Liver (tissue), 9 donors: ENCODE results near the gene ZNF2. TPM values are rescaled to one million over a fixed set of nuclear protein-coding genes. Genes with fewer than 3 reads are reported as not detected.

Experiments
- DNase-seq: peaks from one replicate; pipeline ENCODE4 v3.0.0-alpha.2; 2017; ENCODE audit warnings: low spot score
- H3K27ac ChIP-seq, 2 donors: one replicate each; pipeline ENCODE4 v1.7.0; 2013; ENCODE audit warnings: inconsistent platforms in 2 of 2, low read length in 2 of 2, control low read depth in 1 of 2, low read depth in 1 of 2, mild to moderate bottlenecking in 1 of 2
- H3K27me3 ChIP-seq, 4 donors: one replicate each; pipeline versions ENCODE4 v1.6.1 to v1.7.0; 2013; ENCODE audit warnings: low read length in 3 of 4, inconsistent platforms in 1 of 4, mild to moderate bottlenecking in 1 of 4, moderate library complexity in 1 of 4; ENCODE audit not compliant: control insufficient read depth in 4 of 4, insufficient read depth in 4 of 4
- H3K36me3 ChIP-seq, 4 donors: one replicate each; pipeline versions ENCODE4 v1.6.1 to v1.7.0; 2013; ENCODE audit warnings: low read length in 3 of 4, mild to moderate bottlenecking in 3 of 4, low read depth in 1 of 4, moderate library complexity in 1 of 4; ENCODE audit not compliant: control insufficient read depth in 4 of 4, insufficient read depth in 3 of 4
- H3K4me1 ChIP-seq, 4 donors: one replicate each; pipeline versions ENCODE4 v1.6.1 to v1.7.0; 2013; ENCODE audit warnings: low read length in 3 of 4, mild to moderate bottlenecking in 3 of 4, moderate library complexity in 1 of 4; ENCODE audit not compliant: control insufficient read depth in 4 of 4, insufficient read depth in 4 of 4
- H3K4me3 ChIP-seq, 3 donors: one replicate each; pipeline versions ENCODE4 v1.6.1 to v1.7.0; 2013; ENCODE audit warnings: low read length in 3 of 3, control low read depth in 1 of 3, low read depth in 1 of 3, mild to moderate bottlenecking in 1 of 3
- H3K9ac ChIP-seq, 2 donors: one replicate each; pipeline ENCODE4 v1.7.0; 2013; ENCODE audit warnings: low read length in 2 of 2, mild to moderate bottlenecking in 2 of 2, moderate library complexity in 2 of 2, control low read depth in 1 of 2, low read depth in 1 of 2
- H3K9me3 ChIP-seq, 4 donors: one replicate each; pipeline versions ENCODE4 v1.6.1 to v1.7.0; 2013; ENCODE audit warnings: low read length in 3 of 4; ENCODE audit not compliant: control insufficient read depth in 4 of 4
- ATF3 ChIP-seq: IDR thresholded peaks from 2 replicates; pipeline ENCODE4 v1.6.1; 2016; ENCODE audit warnings: antibody characterized with exemption
- EGR1 ChIP-seq, 2 donors: IDR thresholded peaks; 2 replicates each; pipeline ENCODE4 v1.6.1; 2016 to 2018; ENCODE audit warnings: antibody characterized with exemption in 2 of 2, low read depth in 2 of 2
- FOXA1 ChIP-seq: IDR thresholded peaks from 2 replicates; pipeline ENCODE4 v1.6.1; 2016; ENCODE audit warnings: antibody characterized with exemption
- FOXA2 ChIP-seq: IDR thresholded peaks from 2 replicates; pipeline ENCODE4 v1.6.1; 2016; ENCODE audit warnings: antibody characterized with exemption
- GABPA ChIP-seq, 2 donors: IDR thresholded peaks in 1 of 2; conservative IDR thresholded peaks in 1 of 2; 2 replicates each; pipeline ENCODE4 v1.6.1; 2016; ENCODE audit warnings: antibody characterized with exemption in 2 of 2, mild to moderate bottlenecking in 1 of 2, moderate library complexity in 1 of 2
- HNF4A ChIP-seq, 2 donors: conservative IDR thresholded peaks; 2 replicates each; pipeline ENCODE4 v1.6.1; 2016; ENCODE audit warnings: antibody characterized with exemption in 2 of 2, mild to moderate bottlenecking in 2 of 2
- HNF4G ChIP-seq: IDR thresholded peaks from 2 replicates; pipeline ENCODE4 v1.6.1; 2016; ENCODE audit warnings: antibody characterized with exemption
- JUND ChIP-seq, 2 donors: IDR thresholded peaks; 2 replicates each; pipeline ENCODE4 v1.6.1; 2016; ENCODE audit warnings: antibody characterized with exemption in 2 of 2
- NR2F2 ChIP-seq: IDR thresholded peaks from 2 replicates; pipeline ENCODE4 v1.6.1; 2016; ENCODE audit warnings: antibody characterized with exemption
- RAD21 ChIP-seq, 2 donors: IDR thresholded peaks; 2 replicates each; pipeline ENCODE4 v1.6.1; 2016; ENCODE audit warnings: antibody characterized with exemption in 2 of 2, mild to moderate bottlenecking in 2 of 2
- REST ChIP-seq: IDR thresholded peaks from 2 replicates; pipeline ENCODE4 v1.6.1; 2016; ENCODE audit warnings: antibody characterized with exemption, mild to moderate bottlenecking
- RXRA ChIP-seq, 2 donors: IDR thresholded peaks; 2 replicates each; pipeline ENCODE4 v1.6.1; 2017 to 2018; ENCODE audit warnings: antibody characterized with exemption in 2 of 2, mild to moderate bottlenecking in 1 of 2
- SP1 ChIP-seq: IDR thresholded peaks from 2 replicates; pipeline ENCODE4 v1.6.1; 2018; ENCODE audit warnings: antibody characterized with exemption, mild to moderate bottlenecking
- TAF1 ChIP-seq: conservative IDR thresholded peaks from 2 replicates; pipeline ENCODE4 v1.6.1; 2016; ENCODE audit warnings: antibody characterized with exemption, mild to moderate bottlenecking
- YY1 ChIP-seq: IDR thresholded peaks from 2 replicates; pipeline ENCODE4 v1.6.1; 2016; ENCODE audit warnings: antibody characterized with exemption, mild to moderate bottlenecking
- ZBTB33 ChIP-seq: IDR thresholded peaks from 2 replicates; pipeline ENCODE4 v1.6.1; 2016; ENCODE audit warnings: antibody characterized with exemption
- WGBS: extraction: QIAGEN DNeasy Blood & Tissue Kit; methylation state at CpG from one replicate; pipeline ENCODE4 v1.1.7; 2013; 5-methylcytosine and 5-hydroxymethylcytosine counted together
- polyA plus RNA-seq, 2 donors: library from polyadenylated mRNA; stranded (reverse) in 1 of 2; unstranded in 1 of 2; fragments of 200-250 nt in 1 of 2; fragments of >200 nt in 1 of 2; fragmentation: Nextera tagmentation in 1 of 2; extraction: Ambion mirVana in 1 of 2; gene quantifications; one replicate each; pipeline versions ENCODE4 v1.2.1 to v1.2.3, GENCODE V29; 2013 to 2015
- total RNA-seq, 2 donors: library from RNA; depleted of rRNA; stranded (reverse); fragments of >200 nt; gene quantifications; one replicate each; pipeline ENCODE4 v1.2.3, GENCODE V29; 2014
- TF ChIP-seq, protein P1 (sequence below): IDR thresholded peaks from 2 replicates; pipeline ENCODE4 v1.6.1; 2016; ENCODE audit warnings: antibody characterized with exemption
- TF ChIP-seq, protein P2 (sequence below): fragments of 150-350 bp; IDR thresholded peaks from 2 replicates; pipeline ENCODE4 v1.5.1; 2017; ENCODE audit warnings: improper control_type of control experiment, low read depth, low read length; ENCODE audit not compliant: missing input control
- donor health status: healthy.
- donor health status: healthy.
- donor health status: healthy.
- donor health status: healthy.
- donor health status: healthy.

Gene ZNF2
- total RNA-seq (1 to 10 TPM; 2.5 to 3.0 TPM), polyA plus RNA-seq (1 to 10 TPM; 1.0 to 1.2 TPM)

DNA sequence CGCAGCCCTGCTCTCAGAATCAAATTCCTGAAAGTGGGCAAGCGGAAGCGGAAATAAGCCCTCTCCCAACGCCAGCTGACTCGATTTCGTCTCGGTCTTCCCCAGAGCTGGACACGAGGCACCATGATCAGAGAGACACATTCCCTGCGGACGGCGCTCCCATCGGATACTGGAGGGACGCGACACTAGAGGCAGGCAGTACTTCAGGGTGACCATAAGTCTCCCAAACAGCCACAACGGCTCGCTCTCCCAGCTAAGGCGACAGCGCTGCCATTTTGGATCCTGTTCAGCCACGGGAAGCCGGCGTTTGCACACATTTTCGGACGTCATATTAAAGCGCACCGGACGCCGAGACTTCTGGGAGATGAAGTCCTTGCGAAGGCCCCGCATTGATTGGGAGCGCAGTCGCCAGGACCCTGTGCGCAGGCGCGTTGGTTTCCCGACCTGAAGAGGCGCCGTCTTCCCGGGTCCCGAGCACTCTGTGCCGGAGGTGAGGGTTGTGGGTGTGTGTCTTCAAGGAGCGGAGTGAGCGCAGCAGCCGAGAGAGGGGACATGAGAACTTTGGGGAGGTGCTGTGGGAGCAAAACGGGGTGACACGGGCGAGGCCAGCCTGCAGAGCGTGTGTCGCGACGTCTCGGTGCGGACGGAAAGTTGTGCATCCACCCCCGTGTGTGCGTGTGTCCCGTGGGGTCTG, at the start of gene ZNF2:
TSS of gene ZNF2 (plus strand) at position 439 of the 694 bp plus-strand sequence. CDS start 10,418 bp downstream, outside the sequence.
- Histone ChIP-seq H3K36me3 (no peaks in the 10 kb centered on the region), H3K27me3 (no peaks in the 10 kb centered on the region), H3K27ac (peak within 1 kb of the TSS; percentile 94 to 97), H3K4me1 (peaks cover 2 to 19% (median 18%) of the 10 kb centered on the region in 4 donors), H3K9ac (peak within 1 kb of the TSS; percentile 91 to 94), H3K9me3 (peaks cover 0 to 1% (median 0%) of the 10 kb centered on the region in 4 donors), H3K4me3 (peak within 1 kb of the TSS; percentile 85 to 100 (median 96))
- peak; percentile 96 for DNase-seq
- no peak for TF ChIP-seq FOXA2
- TF ChIP-seq JUND (IDR thresholded peaks at IDR 0.05), result peak; percentile 13 to 23
- TF ChIP-seq YY1, result peak; percentile 99
- TF ChIP-seq EGR1 (IDR thresholded peaks at IDR 0.05; ENCODE audit: low read depth in 2 of 2), result peak; percentile 11 to 62
- no peak for TF ChIP-seq RAD21 (IDR thresholded peaks at IDR 0.05)
- TF ChIP-seq FOXA1, result no peak
- peak; percentile 47 for TF ChIP-seq SP1
- TF ChIP-seq, protein P1, sequence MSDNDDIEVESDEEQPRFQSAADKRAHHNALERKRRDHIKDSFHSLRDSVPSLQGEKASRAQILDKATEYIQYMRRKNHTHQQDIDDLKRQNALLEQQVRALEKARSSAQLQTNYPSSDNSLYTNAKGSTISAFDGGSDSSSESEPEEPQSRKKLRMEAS, result peak; percentile 91
- peak; percentile 81 for TF ChIP-seq TAF1
- TF ChIP-seq NR2F2, result peak; percentile 48
- TF ChIP-seq REST, result peak; percentile 64
- no peak for TF ChIP-seq ATF3
- peak; percentile 90 to 96 for TF ChIP-seq GABPA (IDR thresholded peaks at IDR 0.05 in 1 of 2, conservative IDR thresholded peaks at IDR 0.05 in 1 of 2)
- no peak for TF ChIP-seq HNF4A (conservative IDR thresholded peaks at IDR 0.05)
- TF ChIP-seq, protein P2, sequence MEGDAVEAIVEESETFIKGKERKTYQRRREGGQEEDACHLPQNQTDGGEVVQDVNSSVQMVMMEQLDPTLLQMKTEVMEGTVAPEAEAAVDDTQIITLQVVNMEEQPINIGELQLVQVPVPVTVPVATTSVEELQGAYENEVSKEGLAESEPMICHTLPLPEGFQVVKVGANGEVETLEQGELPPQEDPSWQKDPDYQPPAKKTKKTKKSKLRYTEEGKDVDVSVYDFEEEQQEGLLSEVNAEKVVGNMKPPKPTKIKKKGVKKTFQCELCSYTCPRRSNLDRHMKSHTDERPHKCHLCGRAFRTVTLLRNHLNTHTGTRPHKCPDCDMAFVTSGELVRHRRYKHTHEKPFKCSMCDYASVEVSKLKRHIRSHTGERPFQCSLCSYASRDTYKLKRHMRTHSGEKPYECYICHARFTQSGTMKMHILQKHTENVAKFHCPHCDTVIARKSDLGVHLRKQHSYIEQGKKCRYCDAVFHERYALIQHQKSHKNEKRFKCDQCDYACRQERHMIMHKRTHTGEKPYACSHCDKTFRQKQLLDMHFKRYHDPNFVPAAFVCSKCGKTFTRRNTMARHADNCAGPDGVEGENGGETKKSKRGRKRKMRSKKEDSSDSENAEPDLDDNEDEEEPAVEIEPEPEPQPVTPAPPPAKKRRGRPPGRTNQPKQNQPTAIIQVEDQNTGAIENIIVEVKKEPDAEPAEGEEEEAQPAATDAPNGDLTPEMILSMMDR, result no peak
- peak in 1 of 2 donors; percentile 48 for TF ChIP-seq RXRA (IDR thresholded peaks at IDR 0.05)
- TF ChIP-seq ZBTB33, result peak; percentile 96
- no peak for TF ChIP-seq HNF4G
- WGBS, result under 1% methylated on average over 56 of the region's 56 CpGs
